WTC11 (cell line): ENCODE data around the gene MPP1. TPM values are rescaled to one million over a fixed set of nuclear protein-coding genes. Genes with fewer than 3 reads are reported as not detected.

ENCODE experiments used
- ATAC-seq: fragments of 200-7000 bp; cut with Tn5 transposase; 2 replicates; pipeline ENCODE4 v1.10.0; 2021; ENCODE audit warnings: mild to moderate bottlenecking, moderate library complexity
- CTCF ChIA-PET: fragments of 300-600 bp; sonication (Branson Sonifier 250); formaldehyde crosslinking; loops from one replicate; lab custom pipeline; 2021; ENCODE audit warnings: antibody characterized with exemption; lab: Charles Lee
- POLR2A ChIA-PET: fragments of 350-600 bp; sonication (Branson Sonifier 250); formaldehyde crosslinking; loops from one replicate; lab custom pipeline; 2021; ENCODE audit warnings: antibody characterized with exemption; lab: Charles Lee
- DNase-seq: peaks from one replicate; pipeline ENCODE4 v3.0.0; 2021; ENCODE audit warnings: low spot score
- H3K27ac Mint-ChIP-seq: 2 replicates; pipeline ENCODE4 v1.8.0; 2021; ENCODE audit warnings: mixed read lengths
- H3K27me3 Mint-ChIP-seq: 2 replicates; pipeline ENCODE4 v1.8.0; 2021; ENCODE audit warnings: low read depth, mild to moderate bottlenecking, moderate library complexity, mixed read lengths
- H3K36me3 Mint-ChIP-seq: 2 replicates; pipeline ENCODE4 v1.8.0; 2021; ENCODE audit warnings: mixed read lengths
- H3K4me1 Mint-ChIP-seq: 2 replicates; pipeline ENCODE4 v1.8.0; 2022; ENCODE audit warnings: mixed read lengths
- H3K4me3 Mint-ChIP-seq: 2 replicates; pipeline ENCODE4 v1.8.0; 2021; ENCODE audit warnings: mild to moderate bottlenecking, moderate library complexity, mixed read lengths
- H3K9me3 Mint-ChIP-seq: 2 replicates; pipeline ENCODE4 v1.8.0; 2021; ENCODE audit warnings: mixed read lengths
- ESRRA ChIP-seq: sonication (generic); formaldehyde crosslinking; IDR thresholded peaks from 2 replicates; pipeline ENCODE4 v1.8.1; 2022; ENCODE audit warnings: mild to moderate bottlenecking, missing genetic modification reagents, borderline replicate concordance
- FOXP1 ChIP-seq: sonication (generic); formaldehyde crosslinking; IDR thresholded peaks from 2 replicates; pipeline ENCODE4 v1.8.0; 2022; ENCODE audit warnings: missing genetic modification reagents, mild to moderate bottlenecking, moderate library complexity, borderline replicate concordance
- GABPB1 ChIP-seq: sonication (generic); formaldehyde crosslinking; IDR thresholded peaks from 2 replicates; pipeline ENCODE4 v1.8.1; 2023; ENCODE audit warnings: mild to moderate bottlenecking, missing genetic modification reagents
- GRHL2 ChIP-seq: fragments of 250-450 bp; sonication (Bioruptor Pico); IDR thresholded peaks from 2 replicates; pipeline ENCODE4 v1.8.0; 2022; ENCODE audit warnings: mild to moderate bottlenecking, moderate library complexity; ENCODE audit not compliant: insufficient replicate concordance, severe bottlenecking
- HMGA2 ChIP-seq: fragments of 250-450 bp; sonication (Bioruptor Pico); IDR thresholded peaks from 2 replicates; pipeline ENCODE4 v1.4.0; 2021; ENCODE audit warnings: mild to moderate bottlenecking, moderate library complexity
- IRF2 ChIP-seq: sonication (generic); formaldehyde crosslinking; IDR thresholded peaks from 2 replicates; pipeline ENCODE4 v1.8.0; 2022; ENCODE audit warnings: low read depth, missing genetic modification reagents, borderline replicate concordance
- JAZF1 ChIP-seq: fragments of 250-450 bp; sonication (Bioruptor Pico); IDR thresholded peaks from 2 replicates; pipeline ENCODE4 v1.9.0; 2021; ENCODE audit warnings: moderate library complexity, mild to moderate bottlenecking, inconsistent platforms
- NFYB ChIP-seq: sonication (generic); formaldehyde crosslinking; conservative IDR thresholded peaks from 2 replicates; pipeline ENCODE4 v1.8.0; 2022; ENCODE audit warnings: low read depth, missing genetic modification reagents
- NR2C2 ChIP-seq: sonication (generic); formaldehyde crosslinking; IDR thresholded peaks from 2 replicates; pipeline ENCODE4 v1.8.0; 2022; ENCODE audit warnings: mild to moderate bottlenecking, missing genetic modification reagents
- OVOL2 ChIP-seq: fragments of 250-450 bp; sonication (Bioruptor Pico); IDR thresholded peaks from 2 replicates; pipeline ENCODE4 v1.9.0; 2021; ENCODE audit warnings: mild to moderate bottlenecking, borderline replicate concordance
- SMAD3 ChIP-seq: sonication (generic); formaldehyde crosslinking; IDR thresholded peaks from 2 replicates; pipeline ENCODE4 v1.8.0; 2022; ENCODE audit warnings: missing genetic modification reagents, mild to moderate bottlenecking, borderline replicate concordance
- SMAD4 ChIP-seq: sonication (generic); formaldehyde crosslinking; IDR thresholded peaks from 2 replicates; pipeline ENCODE4 v1.8.0; 2022; ENCODE audit warnings: mild to moderate bottlenecking, missing genetic modification reagents
- ZBTB21 ChIP-seq: sonication (generic); formaldehyde crosslinking; IDR thresholded peaks from 2 replicates; pipeline ENCODE4 v1.8.1; 2023; ENCODE audit warnings: mild to moderate bottlenecking, missing genetic modification reagents, borderline replicate concordance
- ZNF317 ChIP-seq: sonication (generic); formaldehyde crosslinking; IDR thresholded peaks from 2 replicates; pipeline ENCODE4 v1.8.1; 2023; ENCODE audit warnings: low read depth, mild to moderate bottlenecking, moderate library complexity, missing genetic modification reagents, borderline replicate concordance
- ZNF396 ChIP-seq: fragments of 250-450 bp; sonication (Bioruptor Pico); IDR thresholded peaks from 2 replicates; pipeline ENCODE4 v1.8.0; 2021; ENCODE audit warnings: mild to moderate bottlenecking, moderate library complexity, borderline replicate concordance
- total RNA-seq: library from RNA; stranded (reverse); gene quantifications from 3 replicates; pipeline ENCODE4 v1.2.3, GENCODE V29; 2021
- TF ChIP-seq, protein P1 (sequence below): fragments of 250-450 bp; sonication (Bioruptor Pico); IDR thresholded peaks from 2 replicates; pipeline ENCODE4 v1.8.0; 2021; ENCODE audit warnings: mild to moderate bottlenecking
- TF ChIP-seq, protein P2 (sequence below): sonication (generic); formaldehyde crosslinking; IDR thresholded peaks from 2 replicates; pipeline ENCODE4 v1.8.1; 2023; ENCODE audit warnings: mild to moderate bottlenecking, missing genetic modification reagents
- TF ChIP-seq, protein P3 (sequence below): fragments of 250-450 bp; sonication (Bioruptor Pico); IDR thresholded peaks from 2 replicates; pipeline ENCODE4 v1.9.0; 2021; ENCODE audit warnings: moderate library complexity, mild to moderate bottlenecking, inconsistent platforms, borderline replicate concordance
- TF ChIP-seq, protein P4 (sequence below): sonication (generic); formaldehyde crosslinking; IDR thresholded peaks from 2 replicates; pipeline ENCODE4 v1.8.0; 2022; ENCODE audit warnings: mild to moderate bottlenecking, missing genetic modification reagents
- TF ChIP-seq, protein P5 (sequence below): sonication (generic); formaldehyde crosslinking; IDR thresholded peaks from 2 replicates; pipeline ENCODE4 v1.8.1; 2023; ENCODE audit warnings: mild to moderate bottlenecking, moderate library complexity, missing genetic modification reagents
- TF ChIP-seq, protein P6 (sequence below): fragments of 250-450 bp; sonication (Bioruptor Pico); IDR thresholded peaks from 2 replicates; pipeline ENCODE4 v2.1.2; 2022; ENCODE audit warnings: mild to moderate bottlenecking, moderate library complexity
- TF ChIP-seq, protein P7 (sequence below): sonication (generic); formaldehyde crosslinking; IDR thresholded peaks from 2 replicates; pipeline ENCODE4 v1.8.1; 2023; ENCODE audit warnings: mild to moderate bottlenecking, missing genetic modification reagents

MPP1 gene
- total RNA-seq, 1 experiment from 2014 or later = 15.8 TPM

DNA sequence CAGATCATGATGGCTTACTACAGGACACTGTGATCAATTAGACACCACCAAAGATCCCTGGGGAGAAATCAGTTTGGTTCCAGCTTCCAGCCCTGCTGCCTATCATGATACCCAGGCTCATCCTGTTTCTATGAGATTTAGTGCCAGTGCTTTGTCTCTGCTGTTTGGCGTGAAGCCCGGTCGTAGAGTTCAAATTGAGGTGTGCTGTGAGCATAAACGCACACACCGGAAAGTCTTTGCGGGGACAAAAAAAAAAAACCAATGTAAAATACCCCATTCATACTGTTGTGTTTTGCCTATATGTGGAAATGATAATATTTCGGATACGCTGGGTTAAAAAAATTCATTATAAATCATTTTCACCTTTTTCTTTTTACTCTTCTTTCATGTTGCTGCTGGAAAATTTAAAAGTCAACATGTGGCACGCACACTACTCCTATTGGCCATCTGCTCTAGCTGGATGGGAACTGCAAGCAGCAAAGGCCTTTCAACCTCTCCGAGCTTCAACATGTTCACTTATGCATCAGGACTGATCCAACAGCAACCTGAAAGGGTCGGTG is 43.2 kb downstream of the MPP1 start:
- H3K27ac Mint-ChIP-seq = peak overlapping the region; percentile 97
- H3K4me3 Mint-ChIP-seq = peak overlapping the region; percentile 80
- TF ChIP-seq HMGA2 (CRISPR knock-in tag) (no peak), FOXP1 (CRISPR knock-in tag) (no peak), JAZF1 (CRISPR knock-in tag) (no peak), ESRRA (CRISPR knock-in tag) (no peak), ZNF396 (CRISPR knock-in tag) (no peak), NFYB (CRISPR knock-in tag) (no peak)
- TF ChIP-seq, protein P1, sequence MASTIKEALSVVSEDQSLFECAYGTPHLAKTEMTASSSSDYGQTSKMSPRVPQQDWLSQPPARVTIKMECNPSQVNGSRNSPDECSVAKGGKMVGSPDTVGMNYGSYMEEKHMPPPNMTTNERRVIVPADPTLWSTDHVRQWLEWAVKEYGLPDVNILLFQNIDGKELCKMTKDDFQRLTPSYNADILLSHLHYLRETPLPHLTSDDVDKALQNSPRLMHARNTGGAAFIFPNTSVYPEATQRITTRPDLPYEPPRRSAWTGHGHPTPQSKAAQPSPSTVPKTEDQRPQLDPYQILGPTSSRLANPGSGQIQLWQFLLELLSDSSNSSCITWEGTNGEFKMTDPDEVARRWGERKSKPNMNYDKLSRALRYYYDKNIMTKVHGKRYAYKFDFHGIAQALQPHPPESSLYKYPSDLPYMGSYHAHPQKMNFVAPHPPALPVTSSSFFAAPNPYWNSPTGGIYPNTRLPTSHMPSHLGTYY (CRISPR knock-in tag) = no peak
- TF ChIP-seq, protein P2, sequence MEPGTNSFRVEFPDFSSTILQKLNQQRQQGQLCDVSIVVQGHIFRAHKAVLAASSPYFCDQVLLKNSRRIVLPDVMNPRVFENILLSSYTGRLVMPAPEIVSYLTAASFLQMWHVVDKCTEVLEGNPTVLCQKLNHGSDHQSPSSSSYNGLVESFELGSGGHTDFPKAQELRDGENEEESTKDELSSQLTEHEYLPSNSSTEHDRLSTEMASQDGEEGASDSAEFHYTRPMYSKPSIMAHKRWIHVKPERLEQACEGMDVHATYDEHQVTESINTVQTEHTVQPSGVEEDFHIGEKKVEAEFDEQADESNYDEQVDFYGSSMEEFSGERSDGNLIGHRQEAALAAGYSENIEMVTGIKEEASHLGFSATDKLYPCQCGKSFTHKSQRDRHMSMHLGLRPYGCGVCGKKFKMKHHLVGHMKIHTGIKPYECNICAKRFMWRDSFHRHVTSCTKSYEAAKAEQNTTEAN (CRISPR knock-in tag) = no peak
- TF ChIP-seq, protein P3, sequence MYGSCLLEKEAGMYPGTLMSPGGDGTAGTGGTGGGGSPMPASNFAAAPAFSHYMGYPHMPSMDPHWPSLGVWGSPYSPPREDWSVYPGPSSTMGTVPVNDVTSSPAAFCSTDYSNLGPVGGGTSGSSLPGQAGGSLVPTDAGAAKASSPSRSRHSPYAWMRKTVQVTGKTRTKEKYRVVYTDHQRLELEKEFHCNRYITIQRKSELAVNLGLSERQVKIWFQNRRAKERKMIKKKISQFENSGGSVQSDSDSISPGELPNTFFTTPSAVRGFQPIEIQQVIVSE (CRISPR knock-in tag) = no peak
- TF ChIP-seq, protein P4, sequence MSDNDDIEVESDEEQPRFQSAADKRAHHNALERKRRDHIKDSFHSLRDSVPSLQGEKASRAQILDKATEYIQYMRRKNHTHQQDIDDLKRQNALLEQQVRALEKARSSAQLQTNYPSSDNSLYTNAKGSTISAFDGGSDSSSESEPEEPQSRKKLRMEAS (CRISPR knock-in tag) = no peak
- TF ChIP-seq, protein P5, sequence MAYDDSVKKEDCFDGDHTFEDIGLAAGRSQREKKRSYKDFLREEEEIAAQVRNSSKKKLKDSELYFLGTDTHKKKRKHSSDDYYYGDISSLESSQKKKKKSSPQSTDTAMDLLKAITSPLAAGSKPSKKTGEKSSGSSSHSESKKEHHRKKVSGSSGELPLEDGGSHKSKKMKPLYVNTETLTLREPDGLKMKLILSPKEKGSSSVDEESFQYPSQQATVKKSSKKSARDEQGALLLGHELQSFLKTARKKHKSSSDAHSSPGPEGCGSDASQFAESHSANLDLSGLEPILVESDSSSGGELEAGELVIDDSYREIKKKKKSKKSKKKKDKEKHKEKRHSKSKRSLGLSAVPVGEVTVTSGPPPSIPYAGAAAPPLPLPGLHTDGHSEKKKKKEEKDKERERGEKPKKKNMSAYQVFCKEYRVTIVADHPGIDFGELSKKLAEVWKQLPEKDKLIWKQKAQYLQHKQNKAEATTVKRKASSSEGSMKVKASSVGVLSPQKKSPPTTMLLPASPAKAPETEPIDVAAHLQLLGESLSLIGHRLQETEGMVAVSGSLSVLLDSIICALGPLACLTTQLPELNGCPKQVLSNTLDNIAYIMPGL (CRISPR knock-in tag) = no peak
- DNase-seq (no peak), ATAC-seq (no peak)
- no peaks in the 10 kb centered on the region for H3K27me3 Mint-ChIP-seq
- peaks cover 10% of the 10 kb centered on the region for H3K4me1 Mint-ChIP-seq
- ChIA-PET CTCF (interaction anchor here (1.0 to 1.4 kb wide), 2 partner anchors 13 to 43 kb away, joined by 3 to 12 read pairs; partner anchors contain the start of gene MPP1), POLR2A (interaction anchor here (0.9 kb wide), 1 partner anchor 14 kb away, joined by 3 read pairs; no protein-coding TSS in a partner anchor)
- H3K9me3 Mint-ChIP-seq = no peaks in the 10 kb centered on the region
- H3K36me3 Mint-ChIP-seq = peaks cover 27% of the 10 kb centered on the region

DNA sequence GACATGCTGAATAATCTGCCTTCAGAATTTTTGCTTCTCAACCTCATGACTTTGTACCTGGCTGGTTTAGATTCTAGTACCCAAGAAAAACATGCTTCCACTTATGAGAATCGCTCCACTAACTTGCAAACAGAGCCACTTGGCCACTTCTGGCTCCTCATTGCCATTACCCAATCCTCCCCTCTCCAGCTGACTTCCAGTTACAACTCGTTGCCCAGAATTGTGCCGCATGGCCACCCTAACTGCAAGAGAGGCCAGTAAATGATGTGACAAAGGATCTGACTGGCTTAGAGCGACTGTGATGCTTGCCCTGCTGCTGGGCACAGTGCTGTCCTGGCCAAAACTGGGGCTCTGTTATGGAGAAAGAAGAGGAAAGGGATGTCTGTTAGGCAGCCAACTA is 46.6 kb downstream of the MPP1 start:
- peaks cover 9% of the 10 kb centered on the region for H3K27me3 Mint-ChIP-seq
- H3K4me3 Mint-ChIP-seq = no peak overlapping the region
- TF ChIP-seq ZNF317 (CRISPR knock-in tag) (no peak), ZBTB21 (CRISPR knock-in tag) (no peak), SMAD3 (CRISPR knock-in tag) (no peak), IRF2 (no peak), SMAD4 (no peak)
- TF ChIP-seq, all 79 proteins: peak for 0
- Mint-ChIP-seq H3K9me3 (no peaks in the 10 kb centered on the region), H3K36me3 (0 out of 2 replicates have a peak, but pooled peaks cover 2% of the 10 kb centered on the region), H3K27ac (no peak overlapping the region), H3K4me1 (peaks cover 10% of the 10 kb centered on the region)
- DNase-seq (no peak), ATAC-seq (no peak)
- ChIA-PET POLR2A (no interaction called here), CTCF (no interaction called here)

DNA sequence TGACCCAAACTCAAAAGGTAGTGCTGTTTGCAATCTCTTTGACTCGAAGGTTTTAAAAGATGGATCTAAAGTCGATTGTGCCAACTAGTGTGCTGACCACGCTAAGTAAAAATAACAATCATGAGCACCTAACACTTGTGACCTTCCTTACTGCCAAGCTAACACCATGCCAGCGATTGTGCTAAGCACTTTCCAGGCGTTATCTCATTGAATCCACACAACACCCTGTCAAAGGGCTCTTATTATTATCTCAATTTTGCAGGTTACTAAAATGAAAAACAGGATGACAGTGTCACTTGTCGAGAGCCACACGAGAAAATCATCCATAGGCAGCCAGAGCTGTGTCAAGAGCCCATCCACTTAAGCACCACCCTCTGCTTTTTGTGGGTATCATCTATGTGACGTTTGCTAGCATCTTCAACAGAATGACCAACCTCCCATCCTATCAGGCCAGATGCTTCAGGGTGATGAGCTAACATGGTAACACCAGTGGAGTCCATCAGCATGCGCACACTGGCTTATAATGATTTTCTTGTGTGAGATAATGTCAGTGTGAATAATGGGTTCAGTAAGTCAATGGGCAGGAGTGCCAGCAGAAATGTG is 53.5 kb downstream of the MPP1 start:
- peaks cover 54% of the 10 kb centered on the region for H3K27me3 Mint-ChIP-seq
- H3K9me3 Mint-ChIP-seq = no peaks in the 10 kb centered on the region
- ATAC-seq = no peak
- no peaks in the 10 kb centered on the region for H3K36me3 Mint-ChIP-seq
- H3K4me1 Mint-ChIP-seq = peaks cover 9% of the 10 kb centered on the region
- DNase-seq = no peak
- ChIA-PET POLR2A (no interaction called here), CTCF (interaction anchor here (0.7 kb wide), 1 partner anchor 81 kb away, joined by 5 read pairs; no protein-coding TSS in a partner anchor)
- no peak overlapping the region for H3K27ac Mint-ChIP-seq
- H3K4me3 Mint-ChIP-seq = peak overlapping the region; percentile 55
- TF ChIP-seq, protein P6, sequence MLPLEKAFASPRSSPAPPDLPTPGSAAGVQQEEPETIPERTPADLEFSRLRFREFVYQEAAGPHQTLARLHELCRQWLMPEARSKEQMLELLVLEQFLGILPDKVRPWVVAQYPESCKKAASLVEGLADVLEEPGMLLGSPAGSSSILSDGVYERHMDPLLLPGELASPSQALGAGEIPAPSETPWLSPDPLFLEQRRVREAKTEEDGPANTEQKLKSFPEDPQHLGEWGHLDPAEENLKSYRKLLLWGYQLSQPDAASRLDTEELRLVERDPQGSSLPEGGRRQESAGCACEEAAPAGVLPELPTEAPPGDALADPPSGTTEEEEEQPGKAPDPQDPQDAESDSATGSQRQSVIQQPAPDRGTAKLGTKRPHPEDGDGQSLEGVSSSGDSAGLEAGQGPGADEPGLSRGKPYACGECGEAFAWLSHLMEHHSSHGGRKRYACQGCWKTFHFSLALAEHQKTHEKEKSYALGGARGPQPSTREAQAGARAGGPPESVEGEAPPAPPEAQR = no peak
- TF ChIP-seq OVOL2 (CRISPR knock-in tag) (no peak), GABPB1 (CRISPR knock-in tag) (no peak), GRHL2 (no peak), JAZF1 (CRISPR knock-in tag) (no peak), NR2C2 (CRISPR knock-in tag) (no peak), FOXP1 (CRISPR knock-in tag) (no peak)
- TF ChIP-seq, protein P7, sequence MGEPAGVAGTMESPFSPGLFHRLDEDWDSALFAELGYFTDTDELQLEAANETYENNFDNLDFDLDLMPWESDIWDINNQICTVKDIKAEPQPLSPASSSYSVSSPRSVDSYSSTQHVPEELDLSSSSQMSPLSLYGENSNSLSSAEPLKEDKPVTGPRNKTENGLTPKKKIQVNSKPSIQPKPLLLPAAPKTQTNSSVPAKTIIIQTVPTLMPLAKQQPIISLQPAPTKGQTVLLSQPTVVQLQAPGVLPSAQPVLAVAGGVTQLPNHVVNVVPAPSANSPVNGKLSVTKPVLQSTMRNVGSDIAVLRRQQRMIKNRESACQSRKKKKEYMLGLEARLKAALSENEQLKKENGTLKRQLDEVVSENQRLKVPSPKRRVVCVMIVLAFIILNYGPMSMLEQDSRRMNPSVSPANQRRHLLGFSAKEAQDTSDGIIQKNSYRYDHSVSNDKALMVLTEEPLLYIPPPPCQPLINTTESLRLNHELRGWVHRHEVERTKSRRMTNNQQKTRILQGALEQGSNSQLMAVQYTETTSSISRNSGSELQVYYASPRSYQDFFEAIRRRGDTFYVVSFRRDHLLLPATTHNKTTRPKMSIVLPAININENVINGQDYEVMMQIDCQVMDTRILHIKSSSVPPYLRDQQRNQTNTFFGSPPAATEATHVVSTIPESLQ = no peak
